Activated CD4-positive, CD25-positive, alpha-beta regulatory T cell treated with anti-CD3 and anti-CD28 coated beads, Interleukin-2, amount 50 U/mL, for 16 hours (primary cell): ENCODE data around the gene SINHCAF.
"Not testable (repeated sequence)": the region's sequence is repeated elsewhere in the genome, so short reads cannot be mapped to it uniquely, and the experiment has no call there.

Source experiments
- DNase-seq: peaks from one replicate; pipeline ENCODE4 v3.0.0-alpha.2; 2020; ENCODE audit warnings: low read depth, low spot score

SINHCAF gene

GRCh38 chr12:31309279-31309678, 16.7 kb downstream of the SINHCAF start:
- DNase-seq = no peak

GRCh38 chr12:31308116-31308515, 17.8 kb downstream of the SINHCAF start:
- DNase-seq = no peak

GRCh38 chr12:31306866-31307265, 19.1 kb downstream of the SINHCAF start:
- no peak for DNase-seq

- no peak for DNase-seq
Observed at GRCh38 chr12:31303466-31303865, 22.5 kb downstream of the SINHCAF start.

GRCh38 chr12:31301311-31301710, 24.6 kb downstream of the SINHCAF start:
- no peak for DNase-seq

GRCh38 chr12:31300783-31301182, 25.2 kb downstream of the SINHCAF start:
- no peak for DNase-seq

GRCh38 chr12:31300341-31300740, 25.6 kb downstream of the SINHCAF start:
- DNase-seq = no peak

- no peak for DNase-seq
Observed at GRCh38 chr12:31298922-31299321, 27.0 kb downstream of the SINHCAF start.

- no peak for DNase-seq
Observed at GRCh38 chr12:31298515-31298910, 27.4 kb downstream of the SINHCAF start.

GRCh38 chr12:31297572-31298514, 28.1 kb downstream of the SINHCAF start:
- no peak for DNase-seq

GRCh38 chr12:31289441-31289840, 36.5 kb downstream of the SINHCAF start:
- DNase-seq = no peak

GRCh38 chr12:31288381-31288780, 37.6 kb downstream of the SINHCAF start:
- DNase-seq = no peak

GRCh38 chr12:31280183-31280582, 45.8 kb downstream of the SINHCAF start:
- DNase-seq = no peak

- DNase-seq = no peak
Observed at GRCh38 chr12:31279390-31279924, 46.5 kb downstream of the SINHCAF start.

- DNase-seq = no peak
Observed at GRCh38 chr12:31278832-31279231, 47.1 kb downstream of the SINHCAF start.

GRCh38 chr12:31278424-31278823, 47.5 kb downstream of the SINHCAF start:
- no peak for DNase-seq

- no peak for DNase-seq
Observed at GRCh38 chr12:31277081-31277480, 48.9 kb downstream of the SINHCAF start.

GRCh38 chr12:31275491-31275890, 50.5 kb downstream of the SINHCAF start:
- no peak for DNase-seq

GRCh38 chr12:31274520-31275300, 51.2 kb downstream of the SINHCAF start:
- DNase-seq = no peak

- not testable (repeated sequence) for DNase-seq
Observed at GRCh38 chr12:31273794-31274193, 52.2 kb downstream of the SINHCAF start.

GRCh38 chr12:31272607-31273225, 53.2 kb downstream of the SINHCAF start:
- DNase-seq = no peak

- no peak for DNase-seq
Observed at GRCh38 chr12:31267966-31268365, 58.0 kb downstream of the SINHCAF start.
